HG03045 (cell line): Measurements from ENCODE around the gene GLIPR2.

Source experiments
- ATAC-seq: cut with Tn5 transposase; IDR thresholded peaks from one replicate; pipeline ENCODE4 v1.9.1; 2021; ENCODE audit warnings: mild to moderate bottlenecking, moderate library complexity; ENCODE audit not compliant: unreplicated experiment

The GLIPR2 gene

GRCh38 chr9:36191290-36191645 is 54.7 kb downstream of the GLIPR2 start:
- ATAC-seq: peak; percentile 6

- ATAC-seq: no peak
Measured at GRCh38 chr9:36191686-36192085, 55.2 kb downstream of the GLIPR2 start.

GRCh38 chr9:36192196-36192595 is 55.7 kb downstream of the GLIPR2 start:
- ATAC-seq: no peak

- ATAC-seq: no peak
Measured at GRCh38 chr9:36193023-36193422, 56.5 kb downstream of the GLIPR2 start.

- ATAC-seq: no peak
Measured at GRCh38 chr9:36194326-36195000, 57.9 kb downstream of the GLIPR2 start.

GRCh38 chr9:36204906-36205547 is 68.5 kb downstream of the GLIPR2 start:
- ATAC-seq: no peak

- no peak for ATAC-seq
Measured at GRCh38 chr9:36207016-36207415, 70.5 kb downstream of the GLIPR2 start.

- ATAC-seq: no peak
Measured at GRCh38 chr9:36207546-36208012, 71.0 kb downstream of the GLIPR2 start.

- no peak for ATAC-seq
Measured at GRCh38 chr9:36208521-36209253, 72.2 kb downstream of the GLIPR2 start.

- ATAC-seq: no peak
Measured at GRCh38 chr9:36210722-36211121, 74.2 kb downstream of the GLIPR2 start.

- no peak for ATAC-seq
Measured at GRCh38 chr9:36211510-36211909, 75.0 kb downstream of the GLIPR2 start.

GRCh38 chr9:36213387-36213786 is 76.9 kb downstream of the GLIPR2 start:
- no peak for ATAC-seq
